Endodermal cell (in vitro differentiated cells): ENCODE measurements around the gene TMC4. TPM values are rescaled to one million over a fixed set of nuclear protein-coding genes. Genes with fewer than 3 reads are reported as not detected.

Experiments used
- DNase-seq: peaks from one replicate; pipeline ENCODE4 v3.0.0-alpha.2; 2017
- H3K27ac ChIP-seq: 2 replicates; pipeline ENCODE4 v1.5.1; 2013; ENCODE audit warnings: mild to moderate bottlenecking, low read depth, low read length, moderate library complexity
- H3K27me3 ChIP-seq: 2 replicates; pipeline ENCODE4 v1.6.1; 2013; ENCODE audit warnings: mild to moderate bottlenecking, low read length, moderate library complexity; ENCODE audit not compliant: insufficient read depth, control insufficient read depth, poor library complexity, severe bottlenecking
- H3K36me3 ChIP-seq: 2 replicates; pipeline ENCODE4 v1.7.0; 2013; ENCODE audit warnings: mild to moderate bottlenecking, low read length, moderate library complexity; ENCODE audit not compliant: control insufficient read depth, insufficient read depth
- H3K4me1 ChIP-seq: one replicate; pipeline ENCODE4 v1.7.0; 2013; ENCODE audit warnings: low read length; ENCODE audit not compliant: control insufficient read depth, insufficient read depth
- H3K4me3 ChIP-seq: 2 replicates; pipeline ENCODE4 v1.5.1; 2013; ENCODE audit warnings: mild to moderate bottlenecking, low read length, moderate library complexity
- H3K9ac ChIP-seq: 2 replicates; pipeline ENCODE4 v1.6.1; 2013; ENCODE audit warnings: mild to moderate bottlenecking, low read length, moderate library complexity; ENCODE audit not compliant: poor library complexity, severe bottlenecking; ENCODE audit errors: extremely low read depth
- H3K9me3 ChIP-seq: 2 replicates; pipeline ENCODE4 v1.6.1; 2013; ENCODE audit warnings: mild to moderate bottlenecking, low read length, moderate library complexity; ENCODE audit not compliant: control insufficient read depth
- H3K27ac Mint-ChIP-seq: 2 replicates; pipeline ENCODE4 v1.8.0; 2020; ENCODE audit warnings: mixed read lengths
- H3K27me3 Mint-ChIP-seq: 2 replicates; pipeline ENCODE4 v1.8.0; 2021; ENCODE audit warnings: mild to moderate bottlenecking, mixed read lengths; ENCODE audit not compliant: insufficient read depth
- H3K36me3 Mint-ChIP-seq: 2 replicates; pipeline ENCODE4 v1.8.0; 2020; ENCODE audit warnings: low read depth, mixed read lengths
- H3K4me1 Mint-ChIP-seq: 2 replicates; pipeline ENCODE4 v1.8.0; 2020; ENCODE audit warnings: mixed read lengths
- H3K4me3 Mint-ChIP-seq: 2 replicates; pipeline ENCODE4 v1.8.0; 2020; ENCODE audit warnings: mild to moderate bottlenecking, moderate library complexity, mixed read lengths
- H3K9me3 Mint-ChIP-seq: 2 replicates; pipeline ENCODE4 v1.8.0; 2020; ENCODE audit warnings: mild to moderate bottlenecking, mixed read lengths
- CTCF ChIP-seq: fragments of 200-600 bp; sonication (generic); conservative IDR thresholded peaks from 2 replicates; pipeline ENCODE4 v1.5.0; 2021; ENCODE audit warnings: antibody characterized with exemption, mild to moderate bottlenecking
- WGBS, 2 experiments: methylation state at CpG; one replicate each; pipeline versions ENCODE4 v1.1.5 to v1.1.7; 2013; ENCODE audit warnings: missing lambda C conversion rate in 2 of 2, mixed read lengths in 1 of 2; ENCODE audit not compliant: insufficient coverage in 1 of 2, insufficient read length in 1 of 2; 5-methylcytosine and 5-hydroxymethylcytosine counted together
- total RNA-seq, 2 donors: library from RNA; stranded (reverse); fragmentation: NEBNext Ultra II Directional in 1 of 2; extraction: Animal tissue kit (Norgen Biotek cat#: 25700) in 1 of 2; gene quantifications; 2 replicates in 1 of 2; 3 replicates in 1 of 2; pipeline ENCODE4 v1.2.1, GENCODE V29; 2021

TMC4 gene
- total RNA-seq, 2 donors from 2014 or later: 32.7 to 46.6 TPM

DNA sequence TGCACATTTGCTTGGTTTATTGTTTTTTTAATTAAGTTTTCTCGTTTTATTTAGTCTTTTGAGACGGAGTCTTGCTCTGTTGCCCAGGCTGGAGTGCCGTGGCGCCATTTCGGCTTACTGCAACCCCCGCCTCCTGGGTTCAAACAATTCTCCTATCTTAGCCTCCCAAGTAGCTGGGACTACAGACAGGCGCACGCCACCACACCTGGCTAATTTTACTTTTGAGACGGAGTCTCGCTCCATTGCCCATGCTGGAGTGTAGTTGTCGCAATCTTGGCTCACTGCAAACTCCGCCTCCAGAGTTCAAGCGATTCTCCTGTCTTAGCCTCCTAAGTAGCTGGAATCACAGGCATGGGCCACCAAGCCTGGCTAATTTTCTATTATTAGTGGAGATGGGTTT is 29.0 kb upstream of the TMC4 start:
- Histone ChIP-seq H3K27ac (no peak overlapping the region), H3K9me3 (no peaks in the 10 kb centered on the region), H3K4me3 (peak overlapping the region; percentile 98), H3K9ac (peak overlapping the region; percentile 98), H3K36me3 (peaks cover 63% of the 10 kb centered on the region), H3K4me1 (peaks cover 16% of the 10 kb centered on the region), H3K27me3 (no peaks in the 10 kb centered on the region)
- DNase-seq: no peak
- H3K27ac Mint-ChIP-seq: peak overlapping the region; percentile 100
- TF ChIP-seq CTCF: no peak
- no peaks in the 10 kb centered on the region for H3K9me3 Mint-ChIP-seq
- H3K36me3 Mint-ChIP-seq: peaks cover 68% of the 10 kb centered on the region
- WGBS, 2 experiments: 81 to 87% methylated on average over 12 to 13 of the region's 13 CpGs
- H3K4me3 Mint-ChIP-seq: peak overlapping the region; percentile 93
- H3K4me1 Mint-ChIP-seq: peaks cover 37% of the 10 kb centered on the region
- H3K27me3 Mint-ChIP-seq: no peaks in the 10 kb centered on the region

GRCh38 chr19:54201172-54201701 is 28.3 kb upstream of the TMC4 start:
- Mint-ChIP-seq H3K4me3 (peak overlapping the region; percentile 93), H3K4me1 (peaks cover 33% of the 10 kb centered on the region), H3K36me3 (peaks cover 63% of the 10 kb centered on the region), H3K27me3 (no peaks in the 10 kb centered on the region), H3K9me3 (no peaks in the 10 kb centered on the region), H3K27ac (peak overlapping the region; percentile 100)
- no peak for TF ChIP-seq CTCF
- Histone ChIP-seq H3K27me3 (no peaks in the 10 kb centered on the region), H3K9me3 (no peaks in the 10 kb centered on the region), H3K4me1 (peaks cover 16% of the 10 kb centered on the region), H3K4me3 (peak overlapping the region; percentile 98), H3K27ac (peak overlapping the region; percentile 94), H3K9ac (peak overlapping the region; percentile 98), H3K36me3 (peaks cover 60% of the 10 kb centered on the region)
- no peak for DNase-seq
- 3 to 4% methylated on average over 17 to 28 of the region's 28 CpGs for WGBS, 2 experiments

- TF ChIP-seq CTCF: no peak
- H3K9ac ChIP-seq: no peak overlapping the region
- Mint-ChIP-seq H3K4me1 (peaks cover 26% of the 10 kb centered on the region), H3K27ac (peak overlapping the region; percentile 86), H3K9me3 (no peaks in the 10 kb centered on the region), H3K36me3 (peaks cover 57% of the 10 kb centered on the region), H3K27me3 (no peaks in the 10 kb centered on the region), H3K4me3 (peak overlapping the region; percentile 93)
- no peaks in the 10 kb centered on the region for H3K27me3 ChIP-seq
- peaks cover 52% of the 10 kb centered on the region for H3K36me3 ChIP-seq
- peaks cover 7% of the 10 kb centered on the region for H3K4me1 ChIP-seq
- 96 to 97% methylated on average over 16 of the region's 16 CpGs for WGBS, 2 experiments
- no peak overlapping the region for H3K27ac ChIP-seq
- no peaks in the 10 kb centered on the region for H3K9me3 ChIP-seq
- no peak for DNase-seq
- H3K4me3 ChIP-seq: no peak overlapping the region
Observed at GRCh38 chr19:54199401-54199800, 26.4 kb upstream of the TMC4 start.
